ENCODE measurements around the gene REG1A.

The REG1A gene

DNA sequence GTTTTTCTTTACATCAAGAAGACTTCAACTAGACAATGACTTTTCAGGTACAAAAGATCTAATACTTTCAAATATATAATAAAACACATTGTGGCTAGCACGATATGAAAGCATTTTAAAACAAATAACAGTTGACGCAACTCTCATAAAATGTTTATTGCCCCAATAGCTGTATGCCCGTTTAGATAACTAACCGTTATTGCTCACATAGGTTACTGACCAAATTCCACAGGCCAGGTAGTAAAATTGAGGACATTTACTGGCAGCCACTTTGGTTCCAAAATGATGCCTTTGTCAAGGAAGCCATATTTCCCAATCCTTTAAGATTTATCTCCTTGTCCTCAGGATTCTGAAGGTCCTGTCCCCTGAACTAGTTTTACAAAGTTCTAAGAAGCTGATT is 29.6 kb upstream of the REG1A start:
- Histone ChIP-seq H3K27ac (no peak overlapping the region), H3K4me3 (IDR thresholded peaks at IDR 0.05; ENCODE audit: insufficient read depth, low read depth, low read length) (no peak overlapping the region), H3K9ac (no peak overlapping the region), H3K36me3 (ENCODE audit: insufficient read depth) (no peaks in the 10 kb centered on the region), H3K27me3 (ENCODE audit: insufficient read depth, low read depth) (no peaks in the 10 kb centered on the region), H3K4me2 (no peak overlapping the region), H3K79me2 (ENCODE audit: insufficient read depth, low read depth) (no peaks in the 10 kb centered on the region), H2AFZ (ENCODE audit: low read depth) (no peak overlapping the region), H3K4me1 (ENCODE audit: low read depth, poor library complexity, severe bottlenecking) (no peaks in the 10 kb centered on the region), H4K20me1 (ENCODE audit: insufficient read depth) (no peaks in the 10 kb centered on the region)
- no peak for TF ChIP-seq CTCF (conservative IDR thresholded peaks at IDR 0.05; ENCODE audit: low read depth, low read length)

DNA sequence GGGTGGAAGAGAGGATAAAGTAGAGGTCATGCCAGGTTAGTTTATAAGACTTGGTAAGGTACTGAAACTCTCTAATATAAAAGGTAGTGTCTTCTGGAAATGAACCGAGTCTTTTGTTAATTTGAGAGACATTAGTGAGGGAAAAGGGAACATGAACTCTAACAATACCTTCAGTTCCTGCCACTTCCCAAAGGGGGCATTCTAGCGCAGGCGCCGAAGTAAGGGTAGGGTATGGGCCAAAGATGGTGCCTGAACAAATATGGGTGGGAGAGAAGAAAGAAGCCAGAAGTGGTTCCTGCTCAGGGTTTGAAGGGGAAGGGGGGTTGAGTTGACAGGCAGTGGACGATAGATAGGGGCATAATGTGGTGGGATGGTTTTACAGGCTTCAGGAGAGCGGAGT is 22.4 kb upstream of the REG1A start:
- TF ChIP-seq CTCF (conservative IDR thresholded peaks at IDR 0.05; ENCODE audit: low read depth, low read length): no peak
- no peaks in the 10 kb centered on the region for H3K36me3 ChIP-seq (ENCODE audit: insufficient read depth)
- no peaks in the 10 kb centered on the region for H3K4me1 ChIP-seq (ENCODE audit: low read depth, poor library complexity, severe bottlenecking)
- H3K27ac ChIP-seq: no peak overlapping the region
- H3K4me3 ChIP-seq (IDR thresholded peaks at IDR 0.05; ENCODE audit: insufficient read depth, low read depth, low read length): no peak overlapping the region
- no peak overlapping the region for H3K4me2 ChIP-seq
- no peaks in the 10 kb centered on the region for H3K27me3 ChIP-seq (ENCODE audit: insufficient read depth, low read depth)
- no peak overlapping the region for H2AFZ ChIP-seq (ENCODE audit: low read depth)
- H3K79me2 ChIP-seq (ENCODE audit: insufficient read depth, low read depth): no peaks in the 10 kb centered on the region
- no peaks in the 10 kb centered on the region for H4K20me1 ChIP-seq (ENCODE audit: insufficient read depth)
- H3K9ac ChIP-seq: no peak overlapping the region

DNA sequence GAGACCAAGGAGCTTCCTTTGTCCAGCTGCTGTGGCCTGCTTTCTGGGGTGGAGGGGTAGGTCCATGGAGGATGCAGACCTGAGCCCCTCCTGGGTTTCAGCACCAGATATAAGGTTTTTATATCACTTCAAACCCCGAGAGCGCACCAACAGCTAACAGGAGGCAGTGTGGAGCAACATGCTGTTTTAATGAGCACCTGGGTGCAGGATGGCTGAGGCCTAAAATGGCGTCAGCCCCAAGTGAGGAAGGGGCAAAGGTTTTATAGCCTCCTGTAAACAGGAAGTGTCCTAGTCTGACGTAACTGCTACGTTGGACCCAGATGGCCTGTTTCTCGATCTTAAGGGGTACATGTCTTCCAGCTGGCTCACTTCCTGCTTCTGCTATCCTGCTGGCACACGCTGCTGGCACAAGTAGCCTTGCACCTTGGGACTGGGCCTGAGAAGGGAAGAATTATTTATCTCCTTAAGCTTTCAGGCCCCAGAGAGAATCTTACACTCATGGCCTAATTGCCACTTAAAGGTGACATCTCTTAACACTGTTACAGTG is 21.1 kb upstream of the REG1A start:
- Histone ChIP-seq H3K4me1 (ENCODE audit: low read depth, poor library complexity, severe bottlenecking) (no peaks in the 10 kb centered on the region), H3K36me3 (ENCODE audit: insufficient read depth) (no peaks in the 10 kb centered on the region), H3K79me2 (ENCODE audit: insufficient read depth, low read depth) (no peaks in the 10 kb centered on the region), H2AFZ (ENCODE audit: low read depth) (no peak overlapping the region), H3K4me2 (no peak overlapping the region), H3K4me3 (IDR thresholded peaks at IDR 0.05; ENCODE audit: insufficient read depth, low read depth, low read length) (no peak overlapping the region), H3K9ac (no peak overlapping the region), H3K27me3 (ENCODE audit: insufficient read depth, low read depth) (no peaks in the 10 kb centered on the region), H3K27ac (no peak overlapping the region), H4K20me1 (ENCODE audit: insufficient read depth) (no peaks in the 10 kb centered on the region)
- TF ChIP-seq CTCF (conservative IDR thresholded peaks at IDR 0.05; ENCODE audit: low read depth, low read length): no peak

DNA sequence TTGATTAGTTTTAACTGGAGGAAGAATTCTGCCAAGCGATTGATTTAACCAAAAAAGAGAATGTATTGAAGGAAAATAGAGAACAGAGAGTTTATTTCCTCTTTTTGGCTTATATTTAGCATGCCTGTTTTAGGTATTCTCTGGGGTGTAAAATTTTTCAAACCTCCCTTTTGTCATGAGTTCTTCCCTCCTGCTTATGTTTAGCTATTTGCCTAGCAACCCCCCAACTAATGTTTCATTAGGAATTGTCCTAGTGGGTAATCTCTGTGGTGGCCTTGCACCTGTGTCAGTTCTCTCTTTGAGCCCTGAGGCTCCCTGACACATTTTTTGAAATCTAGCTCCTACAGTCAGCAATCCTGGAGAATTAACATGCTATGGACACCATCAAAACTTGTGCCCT is 20.0 kb upstream of the REG1A start:
- Histone ChIP-seq H3K4me3 (IDR thresholded peaks at IDR 0.05; ENCODE audit: insufficient read depth, low read depth, low read length) (no peak overlapping the region), H3K27ac (no peak overlapping the region), H3K9ac (no peak overlapping the region), H3K4me1 (ENCODE audit: low read depth, poor library complexity, severe bottlenecking) (no peaks in the 10 kb centered on the region), H2AFZ (ENCODE audit: low read depth) (no peak overlapping the region), H3K36me3 (ENCODE audit: insufficient read depth) (no peaks in the 10 kb centered on the region), H3K79me2 (ENCODE audit: insufficient read depth, low read depth) (no peaks in the 10 kb centered on the region), H3K27me3 (ENCODE audit: insufficient read depth, low read depth) (no peaks in the 10 kb centered on the region), H4K20me1 (ENCODE audit: insufficient read depth) (no peaks in the 10 kb centered on the region), H3K4me2 (no peak overlapping the region)
- TF ChIP-seq CTCF (conservative IDR thresholded peaks at IDR 0.05; ENCODE audit: low read depth, low read length): no peak

Measured in KMS-11 (cell line).